ENCODE measurements around the gene BEST1. TPM values are rescaled to one million over a fixed set of nuclear protein-coding genes. Genes with fewer than 3 reads are reported as not detected.

Gene BEST1
- total RNA-seq, 2 donors from 2014 or later = 0.58 to 0.77 TPM

DNA sequence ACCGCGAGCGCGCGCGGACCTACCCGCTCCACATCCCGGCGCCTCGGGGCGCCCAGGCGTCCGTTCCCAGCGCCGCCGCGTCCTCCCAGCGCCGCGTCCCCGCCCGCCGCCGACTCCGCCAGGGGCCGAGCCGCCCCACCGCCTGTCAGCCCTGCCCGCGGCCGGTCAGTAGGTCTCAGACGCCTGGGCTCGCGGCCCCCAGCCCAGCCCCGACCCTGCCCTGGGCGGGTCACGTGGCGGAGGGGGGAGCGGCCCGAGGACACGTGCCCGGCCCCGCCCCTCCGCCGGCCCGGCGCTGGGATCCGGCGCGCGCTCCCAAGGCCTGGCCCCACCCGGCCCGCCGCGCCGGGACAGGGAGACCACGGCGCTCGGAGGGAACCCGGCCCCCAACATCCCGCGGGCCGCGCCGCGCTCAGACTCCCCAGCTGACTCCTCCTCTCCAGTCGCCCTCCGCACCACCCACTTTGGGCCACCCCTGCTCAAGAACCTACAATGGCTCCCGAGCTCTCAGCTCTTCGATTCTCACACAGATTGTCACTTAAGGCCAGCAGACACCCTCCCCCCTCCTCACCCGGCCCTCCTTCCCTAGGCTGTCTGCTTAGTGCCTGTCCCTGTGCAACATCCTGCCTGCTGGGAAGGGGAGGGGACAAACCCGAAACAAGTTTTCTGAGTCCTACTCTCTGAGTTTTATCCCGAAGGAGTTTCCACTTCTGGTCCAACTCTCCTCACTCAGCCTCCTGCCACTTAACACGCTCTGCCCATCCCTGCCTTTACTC is 32.6 kb upstream of the BEST1 start, which contains the start of gene RAB3IL1:
TSS of gene RAB3IL1 (minus strand) at position 233 of the 776 bp plus-strand sequence. CDS start at position 34, 199 bp downstream.
- Histone ChIP-seq H3K4me1 (no peaks in the 10 kb centered on the region), H3K36me3 (no peaks in the 10 kb centered on the region), H3K27me3 (peaks cover 22% of the 10 kb centered on the region), H3K9ac (ENCODE audit: low read depth in 2 of 2, low read length in 2 of 2) (peak within 1 kb of the TSS; percentile 2 to 63), H3K4me3 (peak within 1 kb of the TSS; percentile 40), H3K9me3 (no peaks in the 10 kb centered on the region), H3K27ac (peak within 1 kb of the TSS; percentile 12)
- TF ChIP-seq, protein P1, sequence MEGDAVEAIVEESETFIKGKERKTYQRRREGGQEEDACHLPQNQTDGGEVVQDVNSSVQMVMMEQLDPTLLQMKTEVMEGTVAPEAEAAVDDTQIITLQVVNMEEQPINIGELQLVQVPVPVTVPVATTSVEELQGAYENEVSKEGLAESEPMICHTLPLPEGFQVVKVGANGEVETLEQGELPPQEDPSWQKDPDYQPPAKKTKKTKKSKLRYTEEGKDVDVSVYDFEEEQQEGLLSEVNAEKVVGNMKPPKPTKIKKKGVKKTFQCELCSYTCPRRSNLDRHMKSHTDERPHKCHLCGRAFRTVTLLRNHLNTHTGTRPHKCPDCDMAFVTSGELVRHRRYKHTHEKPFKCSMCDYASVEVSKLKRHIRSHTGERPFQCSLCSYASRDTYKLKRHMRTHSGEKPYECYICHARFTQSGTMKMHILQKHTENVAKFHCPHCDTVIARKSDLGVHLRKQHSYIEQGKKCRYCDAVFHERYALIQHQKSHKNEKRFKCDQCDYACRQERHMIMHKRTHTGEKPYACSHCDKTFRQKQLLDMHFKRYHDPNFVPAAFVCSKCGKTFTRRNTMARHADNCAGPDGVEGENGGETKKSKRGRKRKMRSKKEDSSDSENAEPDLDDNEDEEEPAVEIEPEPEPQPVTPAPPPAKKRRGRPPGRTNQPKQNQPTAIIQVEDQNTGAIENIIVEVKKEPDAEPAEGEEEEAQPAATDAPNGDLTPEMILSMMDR (IDR thresholded peaks at IDR 0.05) = no peak
- intact Hi-C loops (cut with DNase I) = no loop called here
- peak; percentile 61 for DNase-seq

DNA sequence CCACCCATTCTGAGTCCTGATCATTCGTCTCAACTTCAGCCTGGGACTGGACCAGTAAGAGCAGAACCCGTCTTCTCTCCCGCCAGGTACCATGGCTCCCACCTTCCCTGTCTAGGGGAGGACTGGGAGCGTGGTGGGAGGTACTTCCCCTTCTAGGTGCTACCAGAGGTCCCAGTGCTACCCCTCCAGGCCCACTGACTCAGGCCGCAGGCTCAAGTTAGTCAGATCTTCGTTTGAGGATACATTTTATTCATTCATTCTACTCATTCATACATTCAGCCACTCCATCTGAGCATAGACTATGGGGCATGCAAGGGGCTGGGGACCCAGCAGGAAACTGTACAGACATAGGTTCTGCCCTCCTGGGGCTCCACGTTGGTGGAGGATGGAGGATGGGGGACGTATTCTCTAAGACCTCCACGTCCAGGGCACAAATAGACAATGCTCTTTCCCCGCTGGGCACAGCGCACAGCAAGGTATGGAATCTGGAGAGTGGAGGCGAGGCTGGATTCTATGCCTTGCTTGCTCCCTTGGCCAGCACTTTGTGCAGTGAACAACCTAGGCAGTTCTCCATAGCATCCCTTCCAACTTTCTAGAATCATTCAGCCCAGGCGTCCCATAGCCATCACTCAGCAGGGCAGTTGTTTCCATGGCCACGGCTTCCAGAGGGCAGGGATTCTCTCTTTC is 31.8 kb upstream of the BEST1 start:
- intact Hi-C loops (cut with DNase I) = no loop called here
- Histone ChIP-seq H3K27ac (peak overlapping the region; percentile 6), H3K27me3 (peaks cover 22% of the 10 kb centered on the region), H3K9me3 (no peaks in the 10 kb centered on the region), H3K9ac (ENCODE audit: low read depth in 2 of 2, low read length in 2 of 2) (peak overlapping the region; percentile 2 to 63), H3K4me1 (no peaks in the 10 kb centered on the region), H3K4me3 (no peak overlapping the region), H3K36me3 (no peaks in the 10 kb centered on the region)
- TF ChIP-seq, protein P1 (IDR thresholded peaks at IDR 0.05) = no peak
- peak; percentile 14 for DNase-seq

DNA sequence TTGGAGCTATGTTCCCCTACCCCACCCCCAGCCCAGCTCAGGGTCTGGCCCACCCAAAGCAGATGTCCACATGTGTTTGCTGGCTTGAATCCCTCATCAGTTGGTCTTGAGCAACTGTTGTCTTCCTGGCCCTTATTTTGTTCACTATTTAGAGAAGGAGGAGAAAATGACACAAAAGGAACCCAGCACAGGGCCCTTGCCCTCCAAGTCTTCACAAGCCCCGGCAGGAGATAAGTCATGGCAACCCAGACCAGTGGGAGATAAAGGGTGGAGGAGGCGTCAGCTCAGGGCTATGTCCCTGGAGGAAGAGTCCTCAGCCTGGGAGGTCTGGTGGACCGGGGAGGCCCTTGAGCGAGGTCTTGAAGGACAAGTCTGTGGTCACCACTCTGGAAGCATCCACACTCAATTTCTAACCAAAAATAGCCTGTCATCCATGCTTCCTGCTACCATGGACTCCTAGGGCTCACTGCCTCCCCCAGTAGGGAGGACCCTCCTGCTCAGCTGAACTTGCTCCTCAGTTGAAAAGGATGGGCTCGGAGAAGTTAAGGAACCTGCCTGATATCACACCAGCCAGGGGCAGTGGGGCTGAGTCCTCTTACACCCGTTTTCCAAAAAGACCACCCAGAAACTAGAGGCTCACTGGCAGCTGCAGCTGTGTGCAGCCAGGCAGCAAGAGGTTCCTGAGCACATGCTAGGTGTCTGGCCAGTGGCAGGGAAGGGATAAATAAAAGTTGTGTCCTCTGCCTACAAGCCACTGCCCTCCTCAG is 31.0 kb upstream of the BEST1 start:
- DNase-seq = peak; percentile 29
- Histone ChIP-seq H3K27ac (peak overlapping the region; percentile 6), H3K4me3 (no peak overlapping the region), H3K27me3 (peaks cover 22% of the 10 kb centered on the region), H3K9ac (ENCODE audit: low read depth in 2 of 2, low read length in 2 of 2) (no peak overlapping the region), H3K4me1 (no peaks in the 10 kb centered on the region), H3K36me3 (no peaks in the 10 kb centered on the region), H3K9me3 (no peaks in the 10 kb centered on the region)
- intact Hi-C loops (cut with DNase I) = no loop called here
- TF ChIP-seq, protein P1 (IDR thresholded peaks at IDR 0.05) = no peak

DNA sequence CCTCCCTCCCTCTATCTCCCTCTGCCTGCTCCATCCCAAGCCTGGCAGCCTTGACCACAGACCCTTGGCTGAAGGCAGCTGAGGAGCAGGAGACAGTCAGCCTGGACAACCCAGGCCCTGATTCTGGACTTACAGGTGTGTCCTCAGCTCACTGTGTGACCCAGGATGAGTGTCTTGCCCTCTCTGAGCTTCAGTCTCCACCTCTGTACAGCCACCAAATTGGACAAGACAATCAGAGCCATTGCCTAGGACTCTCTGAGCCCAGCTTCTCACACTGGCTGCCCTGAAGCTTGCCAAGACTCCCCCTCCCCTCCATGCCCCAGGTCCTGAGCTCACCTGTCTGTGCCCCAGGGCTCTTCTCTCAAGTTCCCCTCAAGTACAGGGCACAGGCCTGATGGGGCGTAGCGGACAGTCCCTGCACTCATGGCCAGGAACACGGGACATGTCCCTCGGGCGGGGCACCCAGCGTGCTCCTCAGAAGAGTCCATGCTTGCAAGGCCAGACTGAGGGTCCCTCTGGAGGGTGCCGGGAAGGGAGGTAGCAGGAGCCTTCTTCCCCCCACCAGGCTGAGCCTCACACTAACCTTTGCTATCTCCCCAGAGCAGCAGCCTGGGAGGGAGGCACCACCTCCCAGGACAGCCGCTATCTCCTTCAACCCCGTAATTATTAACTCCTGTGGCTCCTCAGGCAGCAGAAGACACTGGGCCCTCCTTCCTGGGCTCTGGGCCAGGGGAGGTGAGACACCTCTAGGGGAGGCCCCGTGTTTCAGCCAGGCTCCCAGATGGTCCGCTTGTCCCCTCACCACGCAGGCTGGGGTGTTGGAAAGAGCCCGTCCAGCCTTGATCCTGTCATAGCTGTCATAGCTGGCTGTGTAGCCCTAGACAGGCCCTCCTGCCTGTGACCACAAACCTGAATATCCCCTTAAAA is 30.2 kb upstream of the BEST1 start:
- Histone ChIP-seq H3K27ac (peak overlapping the region; percentile 6), H3K9ac (ENCODE audit: low read depth in 2 of 2, low read length in 2 of 2) (no peak overlapping the region), H3K4me3 (no peak overlapping the region), H3K27me3 (peaks cover 22% of the 10 kb centered on the region), H3K36me3 (no peaks in the 10 kb centered on the region), H3K9me3 (no peaks in the 10 kb centered on the region), H3K4me1 (no peaks in the 10 kb centered on the region)
- intact Hi-C loops (cut with DNase I) = no loop called here
- no peak for DNase-seq
- TF ChIP-seq, protein P1 (IDR thresholded peaks at IDR 0.05) = no peak

Data from colonic mucosa (tissue), 4 donors.